IPS-18c (cell line): Measurements from ENCODE around the gene STAT3.
"Not testable (repeated sequence)": the region's sequence is repeated elsewhere in the genome, so short reads cannot be mapped to it uniquely, and the experiment has no call there.

ENCODE experiments used
- H3K4me3 ChIP-seq: 2 replicates; pipeline ENCODE4 v1.7.0; 2013; ENCODE audit warnings: low read depth, mild to moderate bottlenecking, low read length, moderate library complexity; ENCODE audit not compliant: insufficient read depth
- H3K9me3 ChIP-seq: one replicate; pipeline ENCODE4 v1.6.1; 2013; ENCODE audit warnings: mild to moderate bottlenecking, low read length, moderate library complexity; ENCODE audit not compliant: control insufficient read depth, insufficient read depth

Gene STAT3

DNA sequence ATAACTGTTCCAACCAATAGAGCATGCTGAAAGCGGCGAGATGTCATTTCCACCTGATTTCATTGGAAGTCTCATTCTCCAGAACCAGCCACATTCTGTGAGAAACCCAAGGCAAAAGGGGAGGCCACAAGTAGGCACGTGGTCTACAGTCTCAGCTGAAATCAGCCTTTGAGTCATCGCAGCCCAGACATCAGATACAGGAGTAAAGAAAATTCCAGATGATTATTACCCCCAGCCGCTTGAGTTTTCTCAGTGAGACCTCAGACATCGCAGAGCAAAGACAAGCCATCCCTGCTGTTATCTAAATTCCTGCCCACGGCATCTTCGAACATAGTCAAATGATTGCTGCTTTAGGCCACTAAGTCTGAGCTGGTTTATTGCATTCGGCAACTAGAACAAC, 23.1 kb downstream of the STAT3 start:
- peaks cover 3% of the 10 kb centered on the region for H3K9me3 ChIP-seq
- H3K4me3 ChIP-seq = no peak overlapping the region

DNA sequence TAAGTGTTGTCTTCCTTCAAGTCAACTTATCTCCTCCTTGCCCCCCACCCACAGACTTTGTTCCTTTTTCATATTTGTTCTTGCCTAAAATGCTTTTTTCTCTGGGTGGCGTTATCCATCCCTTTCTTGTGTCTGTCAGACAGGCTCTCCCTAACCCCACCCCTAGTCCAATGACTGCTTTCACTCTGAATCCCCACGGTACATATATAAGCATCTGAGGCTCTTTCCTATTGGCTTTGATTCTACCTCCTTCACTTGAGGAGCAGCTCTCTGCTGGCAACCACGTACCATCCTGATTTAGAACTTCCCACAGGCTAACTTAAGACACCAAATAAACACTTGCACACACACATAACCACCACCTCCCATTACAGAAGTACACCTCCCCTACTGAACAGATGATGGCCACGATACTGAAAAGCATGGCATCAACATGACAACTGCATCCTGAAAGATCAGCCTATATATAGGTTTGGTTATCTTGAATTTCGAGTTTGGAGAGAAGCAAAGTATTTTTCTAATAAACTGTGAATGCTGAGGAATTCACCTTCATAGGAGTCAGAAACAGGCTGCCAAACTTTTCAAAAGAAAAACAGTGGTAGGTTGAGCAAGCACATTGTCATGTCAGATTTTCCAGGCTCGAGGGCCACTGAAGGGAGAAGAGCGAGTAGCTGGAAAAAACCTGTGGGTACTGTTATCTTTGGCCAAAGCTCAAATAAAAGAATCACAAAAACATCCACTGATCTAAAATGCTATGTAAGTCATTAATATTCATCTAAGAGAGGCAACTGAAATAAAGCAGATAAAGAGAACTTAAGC, 24.3 kb downstream of the STAT3 start:
- H3K9me3 ChIP-seq = peaks cover 3% of the 10 kb centered on the region
- H3K4me3 ChIP-seq = no peak overlapping the region

GRCh38 chr17:42363231-42363630, 25.0 kb downstream of the STAT3 start:
- no peak overlapping the region for H3K4me3 ChIP-seq
- peaks cover 3% of the 10 kb centered on the region for H3K9me3 ChIP-seq

DNA sequence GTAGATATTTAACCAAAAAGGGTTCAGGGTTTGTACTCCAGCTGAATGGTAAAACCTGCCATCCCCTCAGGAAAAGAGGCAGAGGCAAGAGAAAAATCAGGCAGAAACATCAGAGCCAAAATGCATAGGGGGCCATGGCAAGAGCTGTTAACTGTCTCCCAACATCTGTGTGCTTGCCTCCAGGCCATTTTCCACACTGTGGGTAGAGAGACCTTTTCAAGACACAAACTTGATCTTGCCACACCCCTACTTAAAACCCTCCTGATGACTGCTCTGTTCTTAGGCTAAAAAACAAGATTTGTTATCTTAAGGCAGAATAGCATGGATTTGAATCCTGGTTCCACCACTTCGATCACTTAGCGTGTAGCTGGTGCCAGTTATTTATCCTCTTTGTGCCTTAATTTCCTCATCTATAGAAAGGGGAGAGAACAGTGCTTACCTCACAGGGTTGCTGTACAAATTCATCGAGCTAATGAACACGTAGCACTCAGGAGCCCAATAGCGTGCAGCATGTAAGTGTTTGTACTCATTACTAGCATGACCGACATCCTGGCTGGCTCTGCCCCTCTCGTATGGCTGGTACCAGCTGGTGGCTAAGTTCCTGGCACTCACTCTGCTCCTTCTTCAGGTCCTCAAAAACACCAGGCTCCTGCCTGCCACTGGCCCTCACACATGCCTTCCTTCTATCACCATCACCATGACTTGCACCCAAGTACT, 25.8 kb downstream of the STAT3 start:
- Histone ChIP-seq H3K9me3 (peaks cover 3% of the 10 kb centered on the region), H3K4me3 (no peak overlapping the region)

DNA sequence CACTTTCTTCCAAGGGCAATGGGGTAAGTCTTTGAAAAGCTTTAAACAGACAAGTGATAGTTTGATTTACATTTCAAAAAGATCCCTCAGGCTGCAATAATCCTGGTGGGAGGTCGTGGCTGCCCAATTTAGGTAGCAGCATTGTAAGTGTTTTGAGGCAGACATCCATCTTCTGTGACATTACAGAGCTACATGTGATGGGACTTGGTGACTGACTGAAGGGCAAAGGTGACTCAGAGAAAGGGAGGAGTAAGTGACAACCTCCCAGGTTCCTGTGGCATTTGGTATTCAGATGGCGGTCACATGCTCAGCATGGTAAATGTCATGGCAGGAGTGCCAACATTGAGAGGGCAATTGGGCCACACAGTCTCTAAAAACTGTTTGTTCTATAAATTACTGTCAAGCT, 26.5 kb downstream of the STAT3 start:
- Histone ChIP-seq H3K9me3 (peaks cover 3% of the 10 kb centered on the region), H3K4me3 (no peak overlapping the region)

DNA sequence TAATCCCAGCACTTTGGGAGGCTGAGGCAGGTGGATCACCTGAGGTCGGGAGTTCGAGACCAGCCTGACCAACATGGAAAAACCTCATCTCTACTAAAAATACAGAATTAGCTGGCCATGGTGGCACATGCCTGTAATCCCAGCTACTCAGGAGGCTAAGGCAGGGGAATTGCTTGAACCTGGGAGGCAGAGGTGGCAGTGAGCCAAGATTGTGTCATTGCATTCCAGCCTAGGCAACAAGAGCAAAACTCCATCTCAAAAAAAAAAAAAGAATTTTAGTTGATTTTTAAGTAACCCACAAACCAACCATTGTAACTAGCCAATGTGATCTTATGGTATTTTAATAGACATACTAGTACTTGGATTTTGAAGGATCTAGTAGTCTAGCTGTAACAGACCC, 27.9 kb downstream of the STAT3 start:
- not testable (repeated sequence) for H3K4me3 ChIP-seq, H3K9me3 ChIP-seq

- Histone ChIP-seq H3K4me3 (no peak overlapping the region), H3K9me3 (peaks cover 3% of the 10 kb centered on the region)
Observed at GRCh38 chr17:42359133-42359532, 29.1 kb downstream of the STAT3 start.

DNA sequence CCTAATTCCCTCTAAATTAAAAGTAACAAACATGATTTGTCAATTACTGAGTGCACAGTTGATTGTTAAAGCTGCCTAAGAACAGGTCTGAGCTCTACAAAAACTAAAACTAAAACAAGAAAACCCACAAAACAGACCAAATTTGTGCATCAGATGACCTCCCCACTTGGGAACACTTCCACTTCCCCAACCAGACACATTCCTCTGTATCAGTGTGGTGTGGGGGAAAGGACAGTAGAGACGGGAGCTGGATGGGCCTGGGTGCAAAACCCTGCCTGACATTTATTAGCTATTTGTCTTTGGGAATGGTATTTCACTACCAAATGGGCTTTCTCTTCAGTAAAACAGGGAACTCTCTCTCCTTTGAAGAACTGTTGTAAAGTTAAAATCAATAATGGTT, 29.8 kb downstream of the STAT3 start:
- H3K4me3 ChIP-seq = no peak overlapping the region
- peaks cover 3% of the 10 kb centered on the region for H3K9me3 ChIP-seq

- H3K9me3 ChIP-seq = no peaks in the 10 kb centered on the region
- no peak overlapping the region for H3K4me3 ChIP-seq
Observed at GRCh38 chr17:42354956-42355843, 33.0 kb downstream of the STAT3 start.

GRCh38 chr17:42348104-42348503, 40.1 kb downstream of the STAT3 start:
- Histone ChIP-seq H3K4me3 (no peak overlapping the region), H3K9me3 (no peaks in the 10 kb centered on the region)

DNA sequence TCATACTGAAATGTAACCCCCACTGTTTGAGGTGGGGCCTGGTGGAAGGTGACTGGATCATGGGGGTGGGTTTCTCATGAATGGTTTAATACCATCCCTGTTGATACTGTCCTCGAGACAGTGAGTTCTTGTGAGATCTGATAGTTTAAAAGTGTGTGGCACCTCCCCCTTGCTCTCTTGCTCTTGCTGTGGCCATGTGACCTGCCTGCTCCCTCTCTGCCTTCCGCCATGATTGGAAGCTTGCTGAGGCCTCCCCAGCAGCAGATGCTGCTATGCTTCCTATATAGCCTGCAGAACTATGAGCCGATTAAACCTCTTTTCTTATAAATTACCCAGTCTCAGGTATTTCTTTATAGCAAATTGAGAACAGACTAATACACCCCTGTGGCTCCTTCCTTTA, 40.6 kb downstream of the STAT3 start:
- H3K9me3 ChIP-seq = no peaks in the 10 kb centered on the region
- H3K4me3 ChIP-seq = no peak overlapping the region

DNA sequence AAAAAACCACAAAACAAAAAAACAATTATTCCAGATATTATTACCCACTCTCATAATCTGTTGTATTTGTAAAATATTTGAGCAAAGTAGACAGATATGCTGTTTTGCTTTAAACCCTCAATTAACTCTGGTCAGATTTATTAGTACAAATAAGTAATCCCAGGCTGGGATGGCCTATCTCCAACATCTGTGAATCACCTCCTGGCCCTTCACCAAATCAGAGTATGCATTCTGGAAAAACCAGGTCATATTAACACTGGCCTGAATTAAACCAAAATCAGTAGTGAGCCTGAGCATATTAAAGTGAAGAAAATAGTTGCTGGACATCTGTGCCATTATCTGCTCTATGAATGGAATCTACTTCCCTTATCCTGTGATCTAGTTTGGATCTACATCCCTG, 41.0 kb downstream of the STAT3 start:
- Histone ChIP-seq H3K4me3 (no peak overlapping the region), H3K9me3 (no peaks in the 10 kb centered on the region)

- Histone ChIP-seq H3K4me3 (no peak overlapping the region), H3K9me3 (no peaks in the 10 kb centered on the region)
Observed at GRCh38 chr17:42346481-42346880, 41.8 kb downstream of the STAT3 start.

DNA sequence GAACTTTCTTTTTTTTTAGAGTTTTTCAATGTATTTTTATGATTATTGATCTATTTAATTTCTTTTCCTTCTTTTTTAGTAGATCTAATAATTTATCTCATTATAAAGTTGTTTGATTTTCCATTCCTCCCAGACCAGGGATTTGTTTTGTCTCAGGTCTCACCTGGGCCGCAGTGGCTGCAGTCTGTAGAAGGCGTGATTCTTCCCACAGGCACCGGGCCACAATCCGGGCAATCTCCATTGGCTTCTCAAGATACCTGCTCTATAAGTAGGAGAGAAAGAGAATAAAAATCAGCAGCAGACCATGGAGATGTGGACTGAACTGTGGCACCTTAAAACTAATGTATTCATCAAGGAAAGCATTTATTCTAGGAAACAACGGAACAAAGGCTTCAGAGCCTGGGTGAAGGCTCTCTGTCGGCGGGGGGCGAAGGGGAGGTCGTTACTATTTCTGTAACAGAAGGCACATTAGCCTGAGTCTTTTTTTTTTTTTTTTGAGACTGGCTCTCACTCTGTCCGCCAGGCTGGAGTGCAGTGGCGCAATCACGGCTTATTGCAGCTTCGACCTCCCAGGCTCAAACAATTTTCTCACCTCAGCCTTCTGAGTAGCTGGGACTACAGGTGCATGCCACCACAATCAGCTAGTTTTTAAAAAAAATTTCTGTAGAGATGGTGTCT, 42.7 kb downstream of the STAT3 start:
- Histone ChIP-seq H3K9me3 (no peaks in the 10 kb centered on the region), H3K4me3 (no peak overlapping the region)

DNA sequence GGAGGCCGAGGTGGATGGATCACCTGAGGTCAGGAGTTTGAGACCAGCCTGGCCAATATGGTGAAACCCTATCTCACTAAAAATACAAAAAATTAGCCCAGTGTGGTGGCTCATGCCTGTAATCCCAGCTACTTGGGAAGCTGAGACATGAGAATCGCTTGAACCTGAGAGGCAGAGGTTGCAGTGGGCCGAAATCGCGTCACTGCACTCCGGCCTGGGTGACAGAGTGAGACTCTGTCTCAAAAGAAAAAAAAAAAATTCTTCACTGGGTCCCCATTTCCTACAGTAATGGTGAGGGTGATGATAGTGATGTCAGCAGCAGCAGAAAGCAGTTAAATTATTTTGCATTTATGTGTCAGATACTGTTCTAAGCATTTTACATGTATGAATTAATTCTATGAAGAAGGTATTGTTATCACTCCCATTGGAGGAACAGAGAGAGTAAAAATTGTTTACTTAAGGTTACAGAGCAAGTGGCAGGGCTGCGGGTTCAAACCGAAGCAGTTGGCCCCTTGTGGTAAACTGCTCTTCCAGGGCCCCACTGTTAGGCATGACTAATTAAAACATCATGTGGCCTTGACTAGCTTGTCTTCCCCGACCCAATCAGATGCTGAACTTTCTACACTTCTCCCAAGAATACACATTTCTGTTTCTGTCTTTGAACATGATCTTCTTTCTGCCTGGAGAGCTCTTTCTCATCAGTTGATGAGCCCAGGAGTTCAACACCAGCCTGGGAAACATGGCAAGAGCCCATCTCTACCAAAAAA, 45.8 kb downstream of the STAT3 start:
- H3K4me3 ChIP-seq = no peak overlapping the region

DNA sequence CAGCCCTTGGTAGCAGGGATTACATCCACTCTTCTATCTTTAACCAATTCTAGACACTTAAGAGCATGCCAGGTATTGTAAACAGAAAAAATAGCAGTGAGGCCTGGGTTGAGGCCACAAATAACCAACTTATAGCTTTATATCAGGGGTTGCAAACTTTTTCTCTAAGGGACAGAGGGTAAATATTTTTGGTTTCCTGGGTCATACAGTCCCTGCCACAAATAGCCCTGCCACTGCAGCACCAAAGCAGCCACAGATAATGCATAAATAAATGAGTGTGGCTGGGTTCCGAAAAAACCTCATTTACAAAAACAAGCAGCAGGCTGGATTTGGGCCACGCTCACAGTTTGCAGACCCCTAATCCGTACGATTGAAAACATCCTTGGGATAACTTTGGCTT, 46.7 kb downstream of the STAT3 start:
- Histone ChIP-seq H3K4me3 (no peak overlapping the region), H3K9me3 (no peaks in the 10 kb centered on the region)

More for the DNA sequence above, 45.8 kb downstream of the STAT3 start:
- H3K9me3 ChIP-seq = no peaks in the 10 kb centered on the region
